Jurkat, Clone E6-1 (cell line): Measurements from ENCODE around the gene GTF2B.
A peak's percentile ranks its signal among the peaks of the same experiment; 100 is the strongest.
"Not testable (repeated sequence)": the region's sequence is repeated elsewhere in the genome, so short reads cannot be mapped to it uniquely, and the experiment has no call there.

Experiments used
- DNase-seq: peaks from one replicate; pipeline ENCODE4 v3.0.0-alpha.2; 2011; ENCODE audit warnings: low read depth, low spot score
- H3K4me3 ChIP-seq: 2 replicates; pipeline ENCODE4 v1.5.1; 2011; ENCODE audit warnings: mild to moderate bottlenecking, low read length, control low read depth, moderate library complexity

GTF2B gene

DNA sequence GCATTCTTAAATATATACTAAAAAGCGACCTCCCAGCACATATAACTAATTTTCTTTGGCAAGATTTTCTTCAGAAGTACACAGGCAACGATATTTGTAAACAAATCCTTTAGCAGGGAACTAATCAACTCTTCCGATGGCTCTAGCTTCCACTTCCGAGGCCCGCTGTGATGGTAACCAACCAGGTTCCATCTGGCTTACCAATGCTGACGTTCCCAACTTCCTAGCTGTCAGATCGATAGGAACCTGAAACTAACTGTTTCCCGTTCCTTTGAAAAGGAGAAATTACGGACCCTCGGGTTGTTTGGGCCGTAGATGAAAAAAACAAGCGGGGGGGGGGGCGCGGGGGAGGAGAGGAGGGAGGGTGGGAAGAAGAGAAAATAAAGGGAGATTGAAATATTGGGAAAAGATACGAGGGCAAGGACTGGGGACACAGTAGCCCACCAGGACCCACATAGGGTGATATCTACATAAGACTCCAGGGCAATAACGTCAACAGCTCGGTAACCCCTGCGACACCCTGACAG is 513 bp downstream of the GTF2B start:
- peak overlapping the region; percentile 97 for H3K4me3 ChIP-seq
- DNase-seq: no peak

DNA sequence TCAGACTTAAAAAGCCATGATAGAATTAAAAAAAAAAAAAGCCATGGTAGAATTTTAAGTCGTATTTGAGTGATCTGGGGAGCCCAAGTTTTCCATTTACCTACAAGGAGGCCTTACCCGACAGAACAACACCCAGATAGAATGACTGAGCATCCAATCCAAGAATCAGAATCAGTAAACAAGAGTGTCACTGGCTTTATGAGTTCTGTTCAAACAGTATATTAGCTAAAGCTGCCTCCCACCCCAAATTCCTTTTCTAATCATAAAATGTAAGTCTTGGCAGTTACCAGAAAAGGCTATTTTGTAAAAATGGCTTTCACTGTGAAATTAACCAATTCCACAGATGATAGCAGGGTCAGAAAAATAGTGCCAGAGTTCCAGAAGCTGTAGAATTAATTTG is 1.2 kb downstream of the GTF2B start:
- no peak for DNase-seq
- peak overlapping the region; percentile 97 for H3K4me3 ChIP-seq

DNA sequence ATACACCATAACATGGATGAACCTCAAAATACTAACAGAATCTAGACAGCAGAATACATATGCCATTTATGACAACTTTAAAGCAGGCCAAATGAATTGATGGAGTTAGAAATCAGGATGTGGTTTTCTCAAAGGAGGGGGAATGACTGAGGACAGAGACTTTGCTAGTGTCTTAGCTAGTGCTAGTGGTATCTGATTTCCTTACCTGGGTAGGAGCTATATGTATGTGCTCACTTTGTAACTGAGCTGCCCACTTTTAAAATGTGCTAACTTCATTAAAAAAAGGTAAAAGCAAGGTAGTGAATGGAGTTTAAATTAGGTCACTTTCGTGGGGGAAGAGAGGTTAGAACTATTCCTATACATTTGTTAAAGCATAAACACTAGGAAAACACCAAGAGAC is 2.6 kb downstream of the GTF2B start:
- no peak overlapping the region for H3K4me3 ChIP-seq
- DNase-seq: peak; percentile 79

DNA sequence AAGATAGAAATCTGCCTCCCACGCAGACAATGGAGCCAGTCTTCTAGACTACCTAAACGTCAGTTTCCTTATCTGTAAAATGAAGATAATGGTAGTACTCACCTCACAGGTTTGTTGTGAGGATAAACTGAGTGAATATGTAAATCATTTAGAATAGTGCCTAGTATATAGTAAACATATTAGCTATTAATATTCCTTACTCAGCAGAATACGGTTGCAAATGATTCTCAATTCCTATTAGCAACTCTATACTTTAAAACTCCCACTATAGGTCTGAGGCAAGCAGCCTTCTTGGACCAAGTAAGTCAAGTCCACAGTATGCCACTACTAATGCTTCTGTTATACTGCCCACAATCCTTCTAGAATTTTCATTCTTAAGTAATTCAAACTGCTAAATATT is 5.4 kb downstream of the GTF2B start:
- H3K4me3 ChIP-seq: no peak overlapping the region
- DNase-seq: no peak

DNA sequence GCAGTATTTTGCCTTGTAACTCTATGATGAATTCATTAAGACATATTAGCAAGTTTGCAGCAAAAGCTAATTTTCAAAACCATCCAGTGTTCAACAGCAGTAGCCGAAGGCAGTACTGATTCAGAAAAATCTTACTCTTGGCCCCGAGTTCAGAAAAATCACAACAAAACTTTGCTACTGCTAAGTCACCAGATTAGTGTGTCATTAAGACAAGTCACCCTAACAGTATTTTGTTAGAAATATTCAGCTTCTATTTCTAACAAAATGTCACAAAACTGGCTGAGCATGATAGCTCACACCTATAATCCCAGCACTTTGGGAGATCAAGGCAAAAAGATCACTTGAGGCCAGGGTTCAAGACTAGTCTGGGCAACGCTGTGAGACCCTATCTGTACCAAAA is 8.2 kb downstream of the GTF2B start:
- H3K4me3 ChIP-seq: no peak overlapping the region
- no peak for DNase-seq

DNA sequence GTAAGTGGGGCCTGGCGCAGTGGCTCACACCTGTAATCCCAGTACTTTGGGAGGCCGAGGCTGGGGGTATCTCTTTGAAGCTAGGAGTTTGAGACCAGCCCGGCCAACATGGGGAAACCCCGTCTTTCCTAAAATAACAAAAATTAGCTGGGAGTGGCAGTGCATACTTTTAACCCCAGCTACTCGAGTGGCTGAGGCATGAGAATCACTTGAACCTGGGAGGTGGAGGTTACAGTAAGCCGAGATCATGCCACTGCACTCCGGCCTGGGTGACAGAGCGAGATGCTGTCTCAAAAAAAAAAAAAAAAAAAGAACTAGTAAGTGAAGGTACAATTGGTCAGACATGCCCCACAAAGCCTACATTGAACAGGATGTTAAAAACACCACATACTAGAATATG is 10.7 kb downstream of the GTF2B start:
- DNase-seq, H3K4me3 ChIP-seq: not testable (repeated sequence)

DNA sequence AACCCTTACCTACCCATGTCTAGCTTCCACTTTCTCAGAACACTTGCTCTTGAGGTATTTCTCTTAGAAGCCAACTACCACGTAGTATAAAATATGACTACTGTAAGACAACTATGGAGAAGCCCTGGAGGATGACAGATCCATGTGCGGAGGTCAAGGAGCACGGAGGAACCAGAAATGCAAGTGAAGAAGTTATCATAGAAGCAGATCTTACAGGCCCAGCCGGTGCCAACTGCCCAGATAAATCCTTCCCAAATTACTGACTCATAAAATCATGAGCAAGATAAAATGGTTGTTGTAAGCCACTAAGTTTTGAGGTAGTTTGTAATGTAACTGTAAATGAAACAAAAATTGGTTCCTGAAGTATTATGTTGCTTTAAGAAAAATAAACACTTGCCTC is 12.6 kb downstream of the GTF2B start:
- no peak overlapping the region for H3K4me3 ChIP-seq
- no peak for DNase-seq

DNA sequence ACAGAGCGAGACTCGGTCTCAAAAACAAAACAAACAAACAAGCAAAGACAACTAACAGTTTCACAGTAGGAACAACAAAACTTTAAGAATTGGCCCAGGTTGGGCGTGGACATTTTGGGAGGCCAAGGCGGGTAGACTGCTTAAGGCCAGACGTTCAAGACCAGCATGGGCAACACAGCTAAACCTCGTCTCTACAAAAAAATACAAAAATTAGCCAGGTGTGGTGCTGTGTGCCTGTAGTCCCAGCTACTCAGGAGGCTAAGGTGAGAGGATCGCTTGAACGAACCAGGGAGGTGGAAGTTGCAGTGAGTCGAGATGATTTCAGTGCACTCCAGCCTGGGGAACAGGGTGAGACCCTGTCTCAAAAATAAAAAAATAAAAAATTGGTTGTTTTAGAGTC is 13.5 kb downstream of the GTF2B start:
- H3K4me3 ChIP-seq: no peak overlapping the region
- no peak for DNase-seq

DNA sequence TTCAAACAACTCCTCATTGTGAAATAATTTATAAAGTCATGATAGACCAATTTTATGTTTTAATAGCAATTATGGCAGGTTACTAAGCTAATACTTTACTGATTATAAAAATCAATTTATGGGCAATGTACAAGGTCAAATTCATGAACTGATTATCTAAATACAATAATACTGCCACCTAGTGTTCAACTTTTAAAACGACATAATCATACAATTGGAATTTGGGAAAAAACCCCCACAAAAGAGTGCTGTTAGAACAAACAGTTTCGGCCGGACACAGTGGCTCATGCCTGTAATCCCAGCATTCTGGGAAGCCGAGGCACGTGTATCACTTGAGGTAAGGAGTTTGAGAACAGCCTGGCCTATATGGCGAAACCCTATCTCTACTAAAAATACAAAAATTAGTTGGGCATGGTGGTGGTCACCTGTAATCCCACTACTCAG is 14.0 kb downstream of the GTF2B start:
- no peak overlapping the region for H3K4me3 ChIP-seq
- no peak for DNase-seq

DNA sequence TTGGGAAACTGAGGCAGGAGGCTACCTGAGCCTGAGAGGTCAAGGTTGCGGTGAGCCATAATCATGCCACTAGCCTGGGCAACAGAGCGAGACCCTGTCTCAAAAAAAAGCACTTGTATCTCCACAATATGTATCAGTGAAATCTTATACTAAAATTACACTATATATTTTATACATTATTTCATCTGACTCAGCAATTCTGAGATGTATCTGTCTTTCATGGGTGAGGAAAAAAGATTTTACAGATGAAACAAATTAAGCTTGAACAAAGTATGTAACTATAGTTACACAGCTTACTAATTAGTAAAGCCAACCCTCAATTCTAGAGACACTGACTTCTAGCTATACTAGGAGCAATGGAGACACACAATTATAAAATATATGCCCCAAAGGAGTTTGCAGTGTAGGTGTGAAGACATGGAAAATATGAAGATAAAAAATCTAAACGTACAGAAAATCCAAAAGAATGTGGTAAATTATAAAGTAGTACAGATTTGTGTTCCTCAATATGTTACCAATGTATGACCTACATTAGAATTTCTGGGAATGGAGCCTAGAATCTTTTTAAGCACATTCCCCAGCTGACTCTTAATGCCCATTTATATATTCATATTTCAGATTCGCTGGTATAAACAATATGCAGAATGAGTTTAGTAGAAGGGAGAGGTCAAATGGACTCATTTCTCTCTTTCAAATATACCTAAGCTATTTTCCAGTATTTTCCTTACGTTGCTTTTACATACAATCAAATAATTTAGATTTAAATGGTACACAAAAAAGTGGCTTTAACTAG is 14.6 kb downstream of the GTF2B start:
- no peak for DNase-seq
- no peak overlapping the region for H3K4me3 ChIP-seq

DNA sequence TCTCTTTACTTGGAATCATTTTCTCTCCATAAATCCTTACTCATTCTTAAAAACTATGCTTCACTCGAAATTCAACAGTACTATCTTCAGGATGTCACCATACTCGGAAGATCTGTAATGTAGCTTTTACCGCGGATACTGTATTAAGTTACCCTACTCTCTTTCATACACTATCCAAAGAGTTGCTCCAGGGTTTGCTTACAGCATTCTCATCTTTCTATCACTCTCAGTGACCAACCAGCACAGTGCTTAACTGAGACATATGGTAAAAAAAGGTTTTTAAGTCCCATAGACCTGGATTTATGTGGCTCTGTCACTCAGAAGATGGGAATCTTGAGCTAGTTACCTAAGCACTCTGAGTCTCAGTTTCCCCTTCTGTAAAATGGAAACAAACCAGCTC is 15.8 kb downstream of the GTF2B start:
- H3K4me3 ChIP-seq: no peak overlapping the region

DNA sequence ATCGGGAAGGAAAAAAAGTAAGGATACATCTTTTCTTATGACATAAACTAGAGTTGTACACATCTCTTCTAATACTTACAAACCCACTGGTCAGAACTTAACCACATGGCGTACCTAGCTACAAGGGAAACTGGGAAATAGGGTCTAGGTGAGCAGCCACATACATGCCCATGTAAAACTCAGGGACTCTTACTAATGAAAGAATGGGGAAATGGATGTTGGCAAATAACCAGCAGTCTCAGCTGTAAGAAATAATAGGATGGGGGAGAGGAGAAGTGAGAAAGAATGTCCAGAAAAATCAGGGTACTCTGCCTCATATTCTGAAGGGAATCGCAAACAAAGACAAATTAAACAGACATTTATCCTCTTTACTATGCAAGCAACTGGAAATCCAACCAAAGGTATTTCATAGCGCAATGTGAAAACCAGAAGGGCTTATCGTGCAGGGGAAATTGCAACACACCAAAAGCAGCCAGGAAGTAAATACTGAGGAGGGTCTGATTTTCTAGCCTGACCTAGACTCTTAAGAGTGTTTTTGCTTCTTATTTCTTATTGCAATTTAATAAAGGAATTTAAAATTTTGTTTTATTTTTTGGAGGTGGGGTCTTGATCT is 17.5 kb downstream of the GTF2B start:
- H3K4me3 ChIP-seq: no peak overlapping the region
- DNase-seq: no peak

More for the DNA sequence above, 15.8 kb downstream of the GTF2B start:
- no peak for DNase-seq

DNA sequence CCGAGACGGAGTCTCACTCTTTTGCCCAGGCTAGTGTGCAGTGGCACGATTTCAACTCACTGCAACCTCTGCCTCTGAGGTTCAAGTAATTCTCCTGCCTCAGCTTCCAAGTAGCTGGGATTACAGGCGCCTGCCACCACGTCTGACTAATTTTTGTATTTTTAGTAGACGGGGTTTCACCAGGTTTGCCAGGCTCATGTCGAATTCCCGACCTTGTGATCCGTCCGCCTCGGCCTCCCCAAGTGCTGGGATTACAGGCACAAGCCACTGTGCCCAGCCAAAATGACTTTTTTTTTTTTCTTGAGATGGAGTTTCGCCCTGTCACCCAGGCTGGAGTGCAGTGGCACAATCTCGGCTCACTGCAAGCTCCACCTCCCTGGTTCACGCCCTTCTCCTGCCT is 21.7 kb downstream of the GTF2B start:
- not testable (repeated sequence) for H3K4me3 ChIP-seq, DNase-seq

DNA sequence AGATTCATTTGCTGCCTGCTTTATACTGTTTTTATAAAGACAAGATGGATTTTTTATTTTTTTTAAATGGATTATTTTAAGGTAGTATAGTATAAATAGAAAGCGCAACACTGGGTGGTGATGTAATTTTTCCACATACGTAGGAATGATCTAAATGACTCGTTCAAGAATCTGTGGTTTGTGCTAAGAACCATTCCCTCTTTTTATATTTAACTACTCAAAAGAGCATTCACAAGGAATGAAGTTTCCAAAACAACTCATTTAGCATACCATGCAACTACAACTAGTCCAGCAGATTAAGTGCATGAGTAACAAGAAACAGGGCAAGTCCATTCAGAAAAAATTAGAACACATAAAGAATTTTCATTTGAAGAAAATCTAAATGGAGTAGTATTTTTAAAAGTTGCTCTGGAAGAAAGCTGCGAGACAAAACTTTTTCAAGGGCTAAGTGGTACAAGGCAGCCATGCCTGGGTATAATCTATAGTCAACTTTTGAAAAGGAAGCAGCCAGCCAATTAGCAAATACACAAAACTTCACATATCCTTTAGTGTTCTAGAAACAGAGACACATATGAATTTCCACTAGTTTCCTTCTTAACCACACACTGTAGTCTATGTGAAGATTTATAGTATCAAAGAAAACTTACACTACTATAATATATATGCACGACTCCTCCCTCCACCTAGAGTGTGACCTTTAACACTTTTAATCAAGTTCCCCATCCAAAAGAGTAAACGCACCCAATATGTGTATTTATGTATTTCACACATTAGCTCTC is 23.4 kb downstream of the GTF2B start:
- no peak for DNase-seq
- H3K4me3 ChIP-seq: no peak overlapping the region

DNA sequence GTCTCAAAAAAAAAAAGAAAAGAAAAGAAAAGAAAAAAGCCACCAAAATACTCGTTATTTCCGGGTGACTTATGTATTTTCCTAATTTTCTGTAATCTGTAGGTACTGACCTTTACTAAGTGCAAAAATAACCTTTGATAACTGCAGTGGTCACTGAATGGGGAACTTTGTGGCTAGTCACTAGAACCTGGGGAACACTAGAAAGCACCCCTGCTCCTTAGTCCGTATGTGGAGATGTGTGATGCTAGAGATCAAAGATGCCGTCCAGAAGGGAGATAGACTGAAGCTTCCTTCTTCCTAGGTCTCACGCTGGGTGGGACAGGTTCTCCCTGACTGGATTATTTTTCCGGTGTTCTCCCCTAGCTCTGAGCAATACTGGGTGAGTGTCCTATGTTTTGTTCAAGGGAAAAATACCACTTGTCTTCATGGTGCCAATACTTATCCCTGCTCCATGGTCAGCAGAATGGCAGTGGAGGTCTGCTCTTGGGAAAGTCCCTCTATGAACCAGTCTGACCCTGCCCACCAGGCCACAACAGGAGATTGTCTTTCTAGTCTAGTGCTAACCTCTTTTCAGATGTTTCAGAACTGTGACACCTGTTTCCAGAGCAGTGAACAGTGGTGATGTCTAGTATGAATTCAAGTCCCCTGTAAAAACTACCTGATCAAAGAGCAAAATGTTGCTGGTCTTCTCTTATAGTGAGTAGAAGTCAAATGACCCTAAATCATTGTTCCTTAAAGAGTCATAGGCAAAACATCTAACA is 39.9 kb downstream of the GTF2B start:
- H3K4me3 ChIP-seq: no peak overlapping the region
- DNase-seq: no peak

DNA sequence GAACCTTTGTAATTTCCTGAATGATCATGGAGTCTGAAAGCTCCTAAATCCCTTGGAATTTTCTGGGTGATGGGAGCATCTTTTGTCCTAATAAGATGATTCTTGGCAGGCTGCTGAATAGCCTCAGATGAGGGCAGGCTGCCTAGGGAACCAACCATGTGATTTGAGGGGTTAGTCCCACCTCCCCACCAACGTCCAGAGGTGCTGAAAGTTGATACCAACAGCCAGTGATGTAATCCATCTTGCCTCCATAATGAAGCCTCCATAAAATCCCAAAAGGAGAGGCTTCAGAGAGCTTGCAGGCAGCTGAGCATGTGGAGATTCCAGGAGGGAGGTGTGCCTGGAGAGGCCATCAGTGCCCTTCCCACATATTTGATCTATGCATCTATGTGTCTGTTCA is 43.7 kb downstream of the GTF2B start:
- no peak for DNase-seq
- no peak overlapping the region for H3K4me3 ChIP-seq

DNA sequence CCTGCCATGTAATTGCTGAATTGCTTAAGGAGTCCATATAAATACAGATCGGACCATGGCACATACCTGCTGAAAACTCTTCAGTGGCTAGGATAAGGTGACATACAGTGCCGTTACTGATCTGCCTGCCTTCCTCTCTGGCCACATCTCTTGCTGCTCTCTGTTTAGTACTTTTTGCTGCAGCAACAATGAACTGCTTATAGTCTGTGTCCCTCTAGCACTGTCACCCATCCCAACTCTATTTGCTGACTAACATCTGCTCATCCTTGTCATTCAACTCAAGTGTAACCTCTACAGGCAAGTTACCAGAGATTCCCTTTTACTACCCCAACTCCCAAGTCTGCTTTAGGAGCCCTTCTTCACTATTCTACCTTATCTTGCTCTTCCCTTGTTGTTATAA is 65.6 kb downstream of the GTF2B start:
- H3K4me3 ChIP-seq: no peak overlapping the region
- DNase-seq: no peak

DNA sequence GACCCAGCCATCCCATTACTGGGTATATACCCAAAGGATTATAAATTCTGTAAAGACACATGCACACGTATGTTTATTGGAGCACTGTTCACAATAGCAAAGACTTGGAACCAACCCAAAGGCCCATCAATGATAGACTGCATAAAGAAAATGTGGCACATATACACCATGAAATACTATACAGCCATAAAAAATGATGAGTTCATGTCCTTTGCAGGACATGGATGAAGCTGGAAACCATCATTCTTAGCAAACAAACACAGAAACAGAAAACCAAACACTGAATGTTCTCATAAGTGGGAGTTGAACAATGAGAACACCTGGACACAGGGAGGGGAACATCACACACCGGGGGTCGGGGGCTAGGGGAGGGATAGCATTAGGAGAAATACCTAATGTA is 71.7 kb downstream of the GTF2B start:
- DNase-seq, H3K4me3 ChIP-seq: not testable (repeated sequence)

DNA sequence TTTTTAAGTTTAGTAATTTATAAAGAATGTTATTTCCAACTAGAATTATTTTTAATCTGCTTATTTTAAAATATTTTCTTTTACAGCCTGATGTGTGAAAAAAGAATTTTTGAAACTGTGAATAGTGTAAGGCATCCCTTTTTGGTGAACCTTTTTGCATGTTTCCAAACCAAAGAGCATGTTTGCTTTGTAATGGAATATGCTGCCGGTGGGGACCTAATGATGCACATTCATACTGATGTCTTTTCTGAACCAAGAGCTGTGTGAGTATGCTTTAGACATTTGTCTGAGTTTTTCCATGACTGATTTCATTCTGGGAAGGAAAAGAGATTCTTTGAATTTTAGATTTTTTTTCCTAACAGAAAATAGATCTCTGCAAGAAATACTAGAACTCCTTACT is 77.9 kb downstream of the GTF2B start:
- H3K4me3 ChIP-seq: no peak overlapping the region
- DNase-seq: no peak
